Mammary epithelial cell (primary cell): ENCODE measurements around the gene SEMA3G.

Experiments used
- EZH2 ChIP-seq: IDR thresholded peaks from 2 replicates; pipeline ENCODE4 v1.6.1; 2012; ENCODE audit warnings: low read length, inconsistent platforms, borderline replicate concordance
- TF ChIP-seq, protein P1 (sequence below), 2 donors: IDR thresholded peaks in 1 of 2; conservative IDR thresholded peaks in 1 of 2; 2 replicates each; pipeline ENCODE4 v1.5.1; 2011 to 2012; ENCODE audit warnings: inconsistent platforms in 2 of 2, low read length in 2 of 2, mild to moderate bottlenecking in 2 of 2, control low read depth in 1 of 2, low read depth in 1 of 2; ENCODE audit not compliant: insufficient read depth in 1 of 2; ENCODE audit errors: extremely low read depth in 1 of 2

DNA sequence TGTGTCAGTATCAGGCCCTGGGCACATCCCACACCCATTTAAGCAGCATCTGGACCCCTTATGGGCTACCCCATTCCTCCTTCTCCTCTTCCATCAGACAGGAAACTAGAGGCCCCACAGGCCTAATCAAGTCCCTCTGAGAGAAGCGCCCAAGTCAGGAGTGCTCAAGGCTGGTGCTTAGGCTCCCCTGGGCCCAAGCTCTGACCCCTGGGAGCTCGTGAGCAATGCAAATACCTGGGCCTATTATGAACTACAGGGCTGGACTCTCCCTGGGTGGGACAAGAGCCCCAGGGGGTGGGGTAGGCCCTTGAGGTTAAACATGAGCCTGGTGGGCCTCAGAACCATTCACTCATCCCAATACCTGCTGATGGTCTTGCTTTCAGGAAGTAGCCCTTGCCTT lies 57.4 kb downstream of the SEMA3G start:
- TF ChIP-seq EZH2, result no peak
- TF ChIP-seq, protein P1, sequence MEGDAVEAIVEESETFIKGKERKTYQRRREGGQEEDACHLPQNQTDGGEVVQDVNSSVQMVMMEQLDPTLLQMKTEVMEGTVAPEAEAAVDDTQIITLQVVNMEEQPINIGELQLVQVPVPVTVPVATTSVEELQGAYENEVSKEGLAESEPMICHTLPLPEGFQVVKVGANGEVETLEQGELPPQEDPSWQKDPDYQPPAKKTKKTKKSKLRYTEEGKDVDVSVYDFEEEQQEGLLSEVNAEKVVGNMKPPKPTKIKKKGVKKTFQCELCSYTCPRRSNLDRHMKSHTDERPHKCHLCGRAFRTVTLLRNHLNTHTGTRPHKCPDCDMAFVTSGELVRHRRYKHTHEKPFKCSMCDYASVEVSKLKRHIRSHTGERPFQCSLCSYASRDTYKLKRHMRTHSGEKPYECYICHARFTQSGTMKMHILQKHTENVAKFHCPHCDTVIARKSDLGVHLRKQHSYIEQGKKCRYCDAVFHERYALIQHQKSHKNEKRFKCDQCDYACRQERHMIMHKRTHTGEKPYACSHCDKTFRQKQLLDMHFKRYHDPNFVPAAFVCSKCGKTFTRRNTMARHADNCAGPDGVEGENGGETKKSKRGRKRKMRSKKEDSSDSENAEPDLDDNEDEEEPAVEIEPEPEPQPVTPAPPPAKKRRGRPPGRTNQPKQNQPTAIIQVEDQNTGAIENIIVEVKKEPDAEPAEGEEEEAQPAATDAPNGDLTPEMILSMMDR (conservative IDR thresholded peaks at IDR 0.05 in 1 of 2, IDR thresholded peaks at IDR 0.05 in 1 of 2; ENCODE audit: extremely low read depth in 1 of 2, insufficient read depth in 1 of 2, low read depth in 1 of 2, low read length in 2 of 2), result no peak
